ENCODE data around the gene TMEM151B.
A peak's percentile ranks its signal among the peaks of the same experiment; 100 is the strongest.

The TMEM151B gene

GRCh38 chr6:44237021-44237812, 33.0 kb upstream of the TMEM151B start:
- no peak for TF ChIP-seq REST (IDR thresholded peaks at IDR 0.05; ENCODE audit: insufficient read depth in 1 of 2, low read depth in 2 of 2, low read length in 2 of 2)
- TF ChIP-seq SIN3A (IDR thresholded peaks at IDR 0.05; ENCODE audit: borderline replicate concordance, insufficient read depth, low read length): peak; percentile 45; the same call in 1 of the 2 replicates
- TF ChIP-seq POLR2AphosphoS5 (IDR thresholded peaks at IDR 0.05; ENCODE audit: low read depth, low read length): peak; percentile 80; the same call in 1 of the 2 replicates
- TF ChIP-seq FOXP2 (optimal IDR thresholded peaks at IDR 0.05; ENCODE audit: borderline replicate concordance, extremely low read depth, extremely low read length, insufficient read depth): peak; percentile 2
- TF ChIP-seq TAF1 (IDR thresholded peaks at IDR 0.05; ENCODE audit: borderline replicate concordance, insufficient read depth, low read length): no peak

DNA sequence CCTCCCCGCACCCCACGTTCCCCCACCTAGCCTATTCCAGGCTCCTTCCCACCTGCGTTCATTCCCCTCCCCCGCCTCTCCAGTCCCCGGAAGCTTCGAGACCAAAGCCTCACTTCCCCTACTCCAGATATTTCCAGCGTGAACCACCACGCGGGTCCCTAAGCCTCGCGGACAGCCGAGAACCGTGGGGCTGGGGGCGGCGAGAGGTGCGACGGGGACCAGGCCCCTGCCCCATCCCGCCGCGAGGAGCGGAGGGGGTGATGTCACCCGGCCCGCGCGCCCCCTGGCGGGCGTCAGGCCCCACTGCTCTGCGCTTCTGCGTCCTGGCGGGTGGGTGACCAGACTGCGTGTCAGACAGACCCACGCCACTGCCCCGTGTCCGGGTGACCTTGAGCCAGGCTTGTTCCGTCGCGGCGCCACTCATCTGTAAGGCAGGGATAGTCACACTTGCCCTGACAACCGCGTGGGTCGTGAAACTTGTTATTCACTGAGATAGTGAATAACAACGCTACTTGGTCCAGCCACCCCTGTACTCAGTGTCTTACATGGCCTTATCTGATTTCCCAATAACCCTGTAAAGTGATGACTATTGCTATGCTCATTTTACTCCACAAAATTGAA, 32.3 kb upstream of the TMEM151B start:
- TF ChIP-seq POLR2AphosphoS5 (IDR thresholded peaks at IDR 0.05; ENCODE audit: low read depth, low read length): peak; percentile 80
- TF ChIP-seq FOXP2 (optimal IDR thresholded peaks at IDR 0.05; ENCODE audit: borderline replicate concordance, extremely low read depth, extremely low read length, insufficient read depth): peak; percentile 85
- TF ChIP-seq REST (IDR thresholded peaks at IDR 0.05; ENCODE audit: insufficient read depth in 1 of 2, low read depth in 2 of 2, low read length in 2 of 2): no peak
- TF ChIP-seq TAF1 (IDR thresholded peaks at IDR 0.05; ENCODE audit: borderline replicate concordance, insufficient read depth, low read length): no peak

DNA sequence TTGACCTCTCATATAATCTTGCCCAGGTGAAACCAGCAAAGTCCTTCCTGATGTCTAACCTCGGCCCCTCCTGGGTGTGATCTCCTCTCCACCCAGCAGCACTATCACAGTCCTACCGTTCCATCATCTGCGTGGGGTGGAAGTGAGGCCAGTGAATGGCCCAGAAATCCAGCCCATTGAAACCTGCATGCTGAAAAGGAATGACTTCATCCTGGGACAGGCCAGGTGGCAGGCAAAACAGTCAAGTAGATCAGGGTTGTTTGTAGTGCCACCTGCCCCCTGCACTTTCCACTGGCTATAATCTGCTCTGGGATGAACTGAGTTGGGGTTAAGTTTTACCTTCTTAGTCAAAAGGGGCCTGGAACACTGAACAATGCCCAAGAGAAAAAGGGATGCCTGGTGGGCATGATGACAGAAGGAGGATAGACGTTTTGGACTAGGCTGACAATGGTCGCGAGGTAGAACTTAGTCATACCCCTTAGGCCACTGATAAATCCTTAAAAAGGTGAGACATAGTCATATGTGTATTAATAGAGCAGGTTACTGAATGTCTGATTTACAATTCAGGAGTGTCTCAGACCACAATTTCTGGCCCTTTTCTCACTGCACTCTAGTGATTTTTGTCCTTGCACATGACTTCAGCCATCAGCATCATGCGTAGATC, 31.4 kb upstream of the TMEM151B start:
- TF ChIP-seq POLR2AphosphoS5 (IDR thresholded peaks at IDR 0.05; ENCODE audit: low read depth, low read length): no peak
- no peak for TF ChIP-seq FOXP2 (optimal IDR thresholded peaks at IDR 0.05; ENCODE audit: borderline replicate concordance, extremely low read depth, extremely low read length, insufficient read depth)
- no peak for TF ChIP-seq REST (IDR thresholded peaks at IDR 0.05; ENCODE audit: insufficient read depth in 1 of 2, low read depth in 2 of 2, low read length in 2 of 2)
- no peak for TF ChIP-seq TAF1 (IDR thresholded peaks at IDR 0.05; ENCODE audit: borderline replicate concordance, insufficient read depth, low read length)
- TF ChIP-seq SIN3A (IDR thresholded peaks at IDR 0.05; ENCODE audit: borderline replicate concordance, insufficient read depth, low read length): no peak

DNA sequence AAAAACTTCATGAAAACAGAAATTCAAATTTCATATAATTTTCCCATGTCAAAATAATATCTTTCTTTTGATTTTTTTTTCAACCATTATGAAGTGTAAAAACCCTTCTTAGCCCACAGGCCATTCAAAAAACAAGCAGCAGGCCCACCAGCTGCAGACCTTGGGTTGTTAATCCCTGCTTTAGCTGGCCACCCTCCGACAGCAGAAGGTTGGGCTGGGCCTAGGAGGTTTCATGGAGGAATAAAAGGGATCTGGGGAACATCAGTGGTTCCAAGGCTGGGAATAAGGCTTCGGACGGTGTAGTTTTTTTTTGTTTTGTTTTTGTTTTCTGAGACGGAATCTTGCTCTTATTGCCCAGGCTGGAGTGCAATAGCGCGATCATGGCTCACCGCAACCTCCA, 26.9 kb upstream of the TMEM151B start:
- TF ChIP-seq REST (IDR thresholded peaks at IDR 0.05; ENCODE audit: insufficient read depth in 1 of 2, low read depth in 2 of 2, low read length in 2 of 2) (no peak), FOXP2 (optimal IDR thresholded peaks at IDR 0.05; ENCODE audit: borderline replicate concordance, extremely low read depth, extremely low read length, insufficient read depth) (no peak), POLR2AphosphoS5 (IDR thresholded peaks at IDR 0.05; ENCODE audit: low read depth, low read length) (no peak), TAF1 (IDR thresholded peaks at IDR 0.05; ENCODE audit: borderline replicate concordance, insufficient read depth, low read length) (no peak), SIN3A (IDR thresholded peaks at IDR 0.05; ENCODE audit: borderline replicate concordance, insufficient read depth, low read length) (no peak)

All from PFSK-1 (cell line).